HCEC 1CT (cell line): ENCODE measurements around the gene PLCB4.
"Not testable (repeated sequence)": the region's sequence is repeated elsewhere in the genome, so short reads cannot be mapped to it uniquely, and the experiment has no call there.

ENCODE experiments used
- DNase-seq: peaks from one replicate; pipeline ENCODE4 v3.0.0-alpha.2; 2017

PLCB4 gene

DNA sequence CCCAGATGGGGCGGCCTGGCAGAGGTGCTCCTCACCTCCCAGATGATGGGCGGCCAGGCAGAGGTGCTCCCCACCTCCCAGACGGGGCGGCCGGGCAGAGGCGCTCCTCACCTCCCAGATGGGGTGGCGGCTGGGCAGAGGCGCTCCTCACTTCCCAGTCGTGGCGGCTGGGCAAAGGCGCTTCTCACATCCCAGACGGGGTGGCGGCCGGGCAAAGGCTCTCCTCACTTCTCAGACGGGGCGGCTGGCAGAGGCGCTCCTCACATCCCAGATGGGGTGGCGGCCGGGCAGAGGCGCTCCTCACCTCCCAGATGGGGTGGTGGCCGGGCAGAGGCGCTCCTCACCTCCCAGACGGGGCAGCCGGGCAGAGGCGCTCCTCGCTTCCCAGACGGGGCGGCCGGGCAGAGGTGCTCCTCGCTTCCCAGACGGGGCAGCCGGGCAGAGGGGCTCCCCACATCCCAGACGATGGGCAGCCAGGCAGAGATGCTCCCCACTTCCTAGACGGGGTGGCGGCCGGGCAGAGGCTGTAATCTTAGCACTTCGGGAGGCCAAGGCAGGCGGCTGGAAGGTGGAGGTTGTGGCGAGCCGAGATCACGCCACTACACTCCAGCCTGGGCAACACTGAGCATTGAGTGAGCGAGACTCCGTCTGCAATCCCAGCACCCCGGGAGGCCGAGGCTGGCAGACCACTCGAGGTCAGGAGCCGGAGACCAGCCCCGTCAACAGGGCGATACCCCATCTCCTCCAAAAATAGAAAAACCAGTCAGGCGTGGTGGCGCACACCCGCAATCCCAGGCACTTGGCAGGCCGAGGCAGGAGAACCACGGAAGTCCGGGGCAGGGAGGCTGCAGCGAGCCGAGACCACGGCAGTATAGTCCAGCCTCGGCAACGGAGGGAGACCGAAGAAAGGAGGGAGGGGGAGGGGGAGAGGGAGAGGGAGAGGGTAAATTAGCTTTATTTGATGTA lies 316.7 kb downstream of the PLCB4 start:
- DNase-seq = not testable (repeated sequence)

DNA sequence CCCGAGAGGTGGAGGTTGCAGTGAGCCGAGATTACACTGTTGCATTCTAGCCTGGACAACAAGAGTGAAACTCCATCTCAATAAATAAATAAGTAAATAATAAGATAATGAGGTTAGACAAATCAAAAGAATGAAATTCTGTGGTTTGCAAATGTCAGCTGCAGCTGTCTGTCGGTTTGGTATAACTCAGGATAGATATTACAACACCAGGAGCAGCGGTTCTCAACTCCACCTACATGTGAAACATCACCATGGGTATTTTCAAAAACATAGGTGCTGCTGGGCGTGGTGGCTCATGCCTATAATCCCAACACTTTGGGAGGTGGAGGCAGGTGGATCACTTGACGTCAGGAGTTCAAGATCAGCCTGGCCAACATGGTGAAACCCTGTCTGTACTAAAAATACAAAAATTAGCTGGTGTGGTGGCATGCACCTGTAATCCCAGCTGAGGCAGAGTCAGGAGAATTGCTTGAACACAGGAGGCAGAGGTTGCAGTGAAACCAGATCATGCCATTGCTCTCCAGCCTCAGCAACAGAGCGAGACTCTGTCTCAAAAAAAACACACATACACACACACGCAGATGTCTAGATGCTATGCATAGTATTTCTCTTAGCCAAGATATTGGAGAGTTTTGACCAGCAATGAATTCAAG lies 319.4 kb downstream of the PLCB4 start:
- no peak for DNase-seq

DNA sequence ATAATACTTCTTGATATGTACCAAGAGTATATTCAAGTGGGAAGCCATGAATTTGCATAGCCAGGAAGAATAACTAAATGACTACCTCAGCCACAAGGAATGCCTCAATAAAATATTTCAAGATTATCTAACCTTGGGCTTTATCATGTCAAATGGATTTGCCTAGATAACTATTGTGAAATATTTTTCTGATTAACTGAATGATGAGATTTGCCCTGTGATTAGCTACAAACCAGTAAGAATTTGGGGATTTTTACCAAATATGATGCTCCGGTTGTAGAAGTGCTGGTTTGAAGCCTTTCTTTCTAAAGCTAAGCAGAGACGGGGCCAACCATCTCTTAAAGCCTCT lies 319.9 kb downstream of the PLCB4 start:
- DNase-seq = no peak

GRCh38 chr20:9389346-9389745 lies 320.5 kb downstream of the PLCB4 start:
- DNase-seq = no peak

DNA sequence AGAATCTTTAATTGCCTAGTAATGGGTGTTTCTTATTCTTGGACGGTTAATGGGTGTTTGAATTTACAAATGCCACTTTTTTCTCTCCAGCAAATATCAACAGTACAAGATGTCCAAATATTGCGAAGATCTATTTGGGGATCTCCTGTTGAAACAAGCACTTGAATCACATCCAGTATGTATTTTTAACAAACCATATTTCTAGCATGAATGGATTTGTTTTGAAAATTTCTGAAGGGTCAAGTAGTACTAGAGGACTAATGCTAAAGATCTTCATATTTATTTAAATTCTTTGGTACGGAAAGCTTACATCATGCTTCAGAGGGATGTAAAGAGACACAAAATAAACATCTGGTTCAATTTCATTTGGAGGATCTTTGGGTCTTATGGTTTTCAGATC lies 321.6 kb downstream of the PLCB4 start:
- DNase-seq = no peak

DNA sequence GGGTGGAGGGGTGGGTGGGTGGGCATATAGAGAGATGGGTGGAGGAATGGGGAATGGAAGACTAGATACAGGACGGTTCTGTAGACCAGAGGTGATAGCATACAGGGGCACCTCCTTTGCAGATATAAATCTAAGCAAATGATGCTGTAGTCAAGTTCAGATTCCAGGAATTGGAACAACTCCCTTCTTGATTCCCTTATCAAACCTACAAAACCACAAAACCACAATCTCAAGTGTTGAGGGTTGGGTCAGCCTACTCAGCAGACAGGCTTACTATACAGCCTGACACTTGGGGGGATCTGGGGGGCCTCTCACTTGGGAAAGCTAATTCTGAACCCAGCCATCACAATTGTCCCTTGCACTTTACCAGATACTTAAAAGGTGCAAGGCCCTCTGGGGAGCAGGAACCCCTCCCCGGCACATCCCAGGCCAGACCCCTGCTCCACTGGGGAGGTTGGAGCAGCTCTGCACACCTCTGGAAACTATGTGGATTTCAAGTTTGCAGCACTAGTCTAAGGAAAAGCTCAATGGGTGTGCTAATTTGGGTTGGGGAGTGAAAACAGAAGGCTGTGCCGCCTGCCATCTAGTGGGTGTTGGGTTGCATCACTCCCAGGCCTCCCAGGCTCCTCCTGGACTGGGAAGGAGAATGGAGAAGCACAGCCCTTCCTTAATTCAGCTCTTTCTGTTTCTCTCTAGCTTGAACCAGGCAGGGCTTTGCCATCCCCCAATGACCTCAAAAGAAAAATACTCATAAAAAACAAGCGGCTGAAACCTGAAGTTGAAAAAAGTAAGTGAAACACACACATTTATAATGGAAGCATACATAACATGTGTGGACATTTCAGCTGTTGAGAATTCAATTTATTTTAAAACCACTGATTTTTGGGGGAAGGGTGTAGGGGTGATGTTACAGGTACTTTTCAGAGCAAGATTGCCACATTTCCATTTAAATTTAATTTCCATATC lies 324.3 kb downstream of the PLCB4 start:
- peak; percentile 69 for DNase-seq

DNA sequence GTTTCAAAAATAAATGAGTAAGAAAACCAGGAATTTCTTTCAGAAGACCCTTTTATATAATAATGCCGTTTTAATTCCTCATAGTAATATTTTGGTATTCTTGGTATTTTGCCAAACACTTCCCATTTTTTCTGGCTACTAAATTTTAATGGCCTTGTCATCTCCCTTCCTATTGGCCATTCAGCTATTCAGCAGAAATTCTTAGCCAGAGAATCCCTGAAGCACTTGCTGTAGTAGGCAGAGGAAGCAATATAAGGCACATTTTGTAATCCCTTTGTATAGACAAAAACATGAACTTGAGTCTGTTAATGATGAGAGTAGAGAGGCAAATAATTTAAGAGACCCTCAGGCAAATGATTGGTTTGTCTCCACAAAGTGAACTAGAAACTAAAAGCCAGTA lies 327.1 kb downstream of the PLCB4 start:
- DNase-seq = no peak

DNA sequence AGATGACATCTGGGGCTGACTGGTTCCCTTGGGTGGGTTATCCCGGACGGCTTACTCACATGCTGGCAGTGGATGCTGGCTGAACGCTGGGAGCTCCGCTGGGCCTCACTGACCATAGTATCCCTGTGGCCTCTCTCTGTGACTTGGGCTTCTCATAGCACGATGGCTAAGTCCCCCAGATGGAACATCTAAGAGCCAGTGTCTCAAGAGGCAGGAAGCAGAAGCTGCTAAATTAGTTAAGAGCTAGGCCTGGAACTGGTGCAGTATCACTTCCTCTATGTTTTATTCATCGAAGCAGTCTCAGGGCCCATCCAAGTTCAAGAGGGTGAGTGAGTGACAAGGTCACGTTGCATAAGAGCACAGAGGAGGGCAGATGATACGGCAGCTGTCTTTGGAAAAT lies 329.0 kb downstream of the PLCB4 start:
- no peak for DNase-seq

GRCh38 chr20:9398882-9399281 lies 330.0 kb downstream of the PLCB4 start:
- DNase-seq = no peak

GRCh38 chr20:9399322-9399721 lies 330.4 kb downstream of the PLCB4 start:
- DNase-seq = no peak

DNA sequence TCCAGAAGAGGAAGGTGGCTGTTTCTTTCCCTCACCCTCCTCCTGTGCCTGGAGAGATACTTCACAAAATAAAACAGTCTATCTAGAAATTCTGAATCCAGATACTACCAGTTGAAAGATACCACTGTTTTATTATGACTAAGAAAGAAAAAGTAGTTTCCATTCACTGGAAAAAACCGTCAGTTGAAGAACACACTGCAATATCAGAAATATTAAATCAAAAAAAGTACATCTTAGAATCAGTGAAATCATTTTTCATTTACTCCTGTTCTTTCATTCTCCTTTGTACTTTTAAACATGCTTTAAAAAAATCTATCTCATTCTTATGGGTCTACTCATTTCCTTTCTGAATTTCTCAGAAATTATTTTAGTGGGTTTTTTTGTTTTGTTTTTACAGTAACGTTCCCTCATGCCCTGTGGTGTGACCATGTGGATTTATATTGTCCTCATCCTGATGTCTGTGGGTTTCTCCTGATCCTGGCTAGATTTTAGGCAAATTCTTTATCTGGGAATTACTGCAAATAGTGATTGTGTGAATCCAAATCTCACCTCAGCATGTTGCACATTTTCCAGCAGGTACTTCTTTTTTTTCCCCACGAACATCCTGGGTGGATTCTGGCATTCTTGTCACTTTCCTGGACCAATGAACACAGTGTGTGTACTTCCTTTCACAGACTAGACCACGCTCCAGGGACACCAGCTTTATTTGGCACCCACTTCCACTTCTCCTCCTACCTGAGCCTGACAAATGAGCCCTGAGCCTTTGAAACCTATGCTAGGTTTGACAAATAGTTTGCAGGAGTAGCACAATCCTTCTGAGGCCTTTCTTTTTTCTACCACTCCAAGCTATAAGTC lies 331.5 kb downstream of the PLCB4 start:
- DNase-seq = peak; percentile 34

DNA sequence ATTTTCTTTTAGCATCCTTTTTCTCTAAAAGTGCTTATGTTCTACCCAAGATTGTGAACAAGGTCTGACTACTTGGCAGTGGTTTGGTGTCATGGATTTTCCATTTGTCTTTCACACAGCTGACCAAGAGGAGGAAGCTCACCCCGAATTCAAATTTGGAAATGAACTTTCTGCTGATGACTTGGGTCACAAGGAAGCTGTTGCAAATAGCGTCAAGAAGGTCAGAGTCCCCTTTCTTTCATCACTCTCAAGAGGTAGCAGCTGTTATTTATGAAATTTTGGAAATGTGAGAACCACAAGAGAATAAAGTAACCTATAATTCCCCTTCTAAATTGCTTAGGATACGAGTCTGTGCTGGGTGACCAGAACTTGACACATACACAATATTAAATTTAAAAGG lies 332.5 kb downstream of the PLCB4 start:
- DNase-seq = no peak

GRCh38 chr20:9402141-9402540 lies 333.3 kb downstream of the PLCB4 start:
- DNase-seq = no peak

GRCh38 chr20:9402546-9402945 lies 333.7 kb downstream of the PLCB4 start:
- DNase-seq = no peak

DNA sequence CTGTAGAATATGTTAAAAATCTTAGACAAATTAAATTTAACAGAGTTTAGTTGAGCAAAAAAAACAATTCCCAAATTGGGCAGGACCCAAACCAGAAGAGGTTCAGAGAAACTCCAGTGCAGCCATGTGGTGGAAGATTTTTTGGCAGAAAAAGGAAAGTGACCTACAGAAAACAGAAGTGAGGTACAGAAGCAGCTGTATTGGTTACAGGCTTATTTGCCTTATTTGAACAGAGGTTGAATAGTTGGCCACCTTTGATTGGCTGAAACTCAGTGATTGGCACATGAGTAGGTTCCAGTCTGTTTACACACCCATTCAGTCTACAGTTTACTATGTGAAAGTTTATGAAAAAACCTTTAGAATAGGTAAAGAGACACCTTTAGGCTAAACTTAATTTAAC lies 334.6 kb downstream of the PLCB4 start:
- no peak for DNase-seq

DNA sequence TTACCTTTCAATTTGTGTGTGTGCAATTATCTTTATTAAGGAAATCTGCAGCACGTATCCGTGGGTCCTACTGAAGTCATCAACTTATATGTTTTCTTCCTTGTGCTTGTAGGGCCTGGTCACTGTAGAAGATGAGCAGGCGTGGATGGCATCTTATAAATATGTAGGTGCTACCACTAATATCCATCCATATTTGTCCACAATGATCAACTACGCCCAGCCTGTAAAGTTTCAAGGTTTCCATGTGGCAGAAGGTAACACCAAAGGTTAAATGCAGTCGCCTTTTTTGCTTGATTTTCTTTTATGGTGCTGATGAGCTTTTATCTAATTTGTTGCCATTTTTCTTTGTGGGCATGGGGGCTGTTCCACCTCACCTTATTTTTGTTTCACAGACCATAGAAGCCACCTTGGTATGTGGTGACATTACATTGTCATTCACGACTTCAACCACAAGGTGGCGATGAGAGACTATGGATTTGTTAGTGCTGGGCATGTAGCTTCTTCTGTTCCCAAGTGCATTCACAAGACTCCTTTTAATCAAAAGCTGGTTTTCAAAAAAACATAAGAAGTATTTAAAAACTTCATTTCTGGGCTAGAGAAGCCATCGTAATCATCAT lies 339.0 kb downstream of the PLCB4 start:
- DNase-seq = peak; percentile 53

DNA sequence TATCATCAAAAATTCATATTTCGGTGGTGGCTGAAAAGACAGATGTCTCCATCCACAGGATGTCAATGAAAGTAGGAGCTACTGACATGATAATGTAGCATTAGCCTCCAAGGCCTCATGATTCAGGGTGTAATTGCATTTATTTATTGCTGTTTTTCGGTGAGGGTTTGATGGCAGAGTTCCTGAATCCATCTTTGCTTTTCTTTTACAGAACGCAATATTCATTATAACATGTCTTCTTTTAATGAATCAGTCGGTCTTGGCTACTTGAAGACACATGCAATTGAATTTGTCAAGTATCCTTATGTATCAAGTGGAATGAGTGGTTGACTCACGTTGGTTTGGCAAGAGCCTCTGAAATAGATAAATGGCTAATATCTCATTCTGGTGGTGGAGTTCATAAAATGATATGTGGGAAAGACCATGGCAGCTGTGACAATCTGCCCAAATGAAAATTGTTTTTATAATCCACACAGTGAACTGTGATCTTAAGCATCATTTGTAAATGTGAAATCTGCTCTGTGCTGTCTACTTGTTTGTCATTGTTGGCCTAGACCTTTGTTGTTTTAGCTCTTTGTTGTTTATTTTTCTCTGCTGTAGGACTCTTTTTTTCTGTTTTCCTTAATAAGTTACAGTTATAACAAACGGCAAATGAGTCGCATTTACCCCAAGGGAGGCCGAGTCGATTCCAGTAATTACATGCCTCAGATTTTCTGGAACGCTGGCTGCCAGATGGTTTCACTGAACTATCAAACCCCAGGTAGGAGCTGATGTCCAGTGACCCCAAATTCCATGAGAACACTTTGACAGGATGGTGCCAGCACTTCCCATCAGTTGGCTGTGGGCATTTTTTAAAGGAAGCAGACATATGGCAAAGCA lies 339.8 kb downstream of the PLCB4 start:
- DNase-seq = peak; percentile 67

- peak; percentile 10 for DNase-seq
These were observed 340.5 kb downstream of the PLCB4 start for GRCh38 chr20:9409352-9409751.

- peak; percentile 73 for DNase-seq
These were observed 341.1 kb downstream of the PLCB4 start for GRCh38 chr20:9409981-9410380.

DNA sequence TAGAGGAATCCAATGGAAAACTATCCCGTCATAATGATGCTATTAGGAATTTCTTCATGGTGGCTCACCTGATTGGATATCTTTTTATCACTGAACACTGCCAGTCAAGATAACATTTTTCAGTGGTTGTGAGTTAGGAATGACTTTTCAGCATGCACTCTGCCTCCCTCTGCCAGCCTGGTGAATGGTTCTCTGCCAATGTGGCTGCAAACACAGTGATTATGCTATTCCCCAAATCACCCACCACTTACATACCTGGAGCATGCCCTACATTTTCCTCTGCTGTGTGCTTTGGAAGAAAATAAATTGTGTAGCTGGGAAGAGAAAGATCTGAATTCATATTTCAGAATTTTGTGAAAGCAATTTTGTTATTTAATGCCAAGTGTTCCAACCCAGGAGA lies 342.9 kb downstream of the PLCB4 start:
- no peak for DNase-seq

- DNase-seq = no peak
These were observed 343.4 kb downstream of the PLCB4 start for GRCh38 chr20:9412309-9412708.
